Subcutaneous abdominal adipose tissue (tissue), 5 donors: ENCODE results near the gene KLHL30.

ENCODE experiments used
- H3K27ac ChIP-seq: one replicate; pipeline ENCODE4 v1.7.0; 2013; ENCODE audit warnings: low read depth, mild to moderate bottlenecking, inconsistent platforms, low read length, moderate library complexity
- H3K27me3 ChIP-seq, 5 donors: one replicate each; pipeline ENCODE4 v1.7.0; 2013; ENCODE audit warnings: low read length in 5 of 5, inconsistent platforms in 1 of 5; ENCODE audit not compliant: control insufficient read depth in 5 of 5, insufficient read depth in 4 of 5
- H3K36me3 ChIP-seq, 5 donors: one replicate each; pipeline ENCODE4 v1.7.0; 2013; ENCODE audit warnings: low read length in 5 of 5; ENCODE audit not compliant: control insufficient read depth in 5 of 5, insufficient read depth in 5 of 5
- H3K4me1 ChIP-seq, 5 donors: one replicate each; pipeline ENCODE4 v1.7.0; 2013; ENCODE audit warnings: low read length in 5 of 5, mild to moderate bottlenecking in 3 of 5, moderate library complexity in 1 of 5; ENCODE audit not compliant: control insufficient read depth in 5 of 5, insufficient read depth in 5 of 5
- H3K4me3 ChIP-seq, 5 donors: one replicate each; pipeline ENCODE4 v1.7.0; 2013; ENCODE audit warnings: low read length in 5 of 5, low read depth in 1 of 5
- H3K9ac ChIP-seq, 5 donors: one replicate each; pipeline ENCODE4 v1.7.0; 2013; ENCODE audit warnings: low read length in 5 of 5, mild to moderate bottlenecking in 4 of 5, moderate library complexity in 3 of 5
- H3K9me3 ChIP-seq, 5 donors: one replicate each; pipeline ENCODE4 v1.7.0; 2013; ENCODE audit warnings: low read length in 5 of 5; ENCODE audit not compliant: control insufficient read depth in 5 of 5
- donor health status: healthy.
- donor health status: healthy.
- donor health status: healthy.
- donor health status: healthy.
- donor health status: healthy.

Gene KLHL30

GRCh38 chr2:238164906-238165287, 26.4 kb downstream of the KLHL30 start:
- H3K27me3 ChIP-seq: peaks cover 16 to 37% (median 23%) of the 10 kb centered on the region in 5 donors
- H3K4me1 ChIP-seq: peaks cover 3 to 36% (median 16%) of the 10 kb centered on the region in 5 donors
- H3K9ac ChIP-seq: no peak overlapping the region
- H3K27ac ChIP-seq: no peak overlapping the region
- peaks cover 0 to 28% (median 14%) of the 10 kb centered on the region in 5 donors for H3K36me3 ChIP-seq
- H3K9me3 ChIP-seq: no peaks in the 10 kb centered on the region
- H3K4me3 ChIP-seq: no peak overlapping the region

DNA sequence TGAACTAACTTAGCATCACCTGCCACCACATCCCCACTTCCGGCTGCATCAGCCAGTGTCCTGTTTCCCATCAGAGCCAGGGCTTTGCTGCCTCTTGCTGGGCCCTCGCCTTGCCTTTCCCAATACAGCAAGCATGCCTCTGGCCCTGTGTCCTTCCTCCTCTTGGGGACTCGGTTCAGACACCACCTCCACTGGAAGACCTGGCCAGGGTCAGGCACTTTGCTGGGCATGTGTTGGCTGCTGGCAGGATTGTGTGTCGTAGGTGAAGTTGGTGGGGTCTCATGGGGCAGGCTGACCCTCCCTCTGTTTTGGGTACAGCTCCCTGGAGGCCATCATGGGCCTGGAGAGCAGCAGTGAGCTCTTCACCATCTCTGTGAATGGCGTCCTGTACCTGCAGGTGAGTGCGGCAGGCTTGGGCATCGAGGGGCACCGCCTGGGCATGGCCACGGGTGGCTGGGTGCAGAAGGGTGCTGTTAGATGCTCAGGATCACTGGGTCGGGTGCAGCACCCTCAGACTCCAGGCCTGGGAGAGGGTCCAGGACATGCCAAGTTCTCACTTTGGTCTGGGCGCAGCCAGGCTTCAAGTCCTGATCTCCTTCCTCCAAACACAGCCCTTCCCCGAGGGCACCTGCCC, 26.9 kb downstream of the KLHL30 start:
- peaks cover 11 to 32% (median 18%) of the 10 kb centered on the region in 5 donors for H3K27me3 ChIP-seq
- peaks cover 5 to 41% (median 21%) of the 10 kb centered on the region in 5 donors for H3K4me1 ChIP-seq
- H3K9ac ChIP-seq: no peak overlapping the region
- H3K36me3 ChIP-seq: peaks cover 0 to 33% (median 18%) of the 10 kb centered on the region in 5 donors
- no peaks in the 10 kb centered on the region for H3K9me3 ChIP-seq
- H3K4me3 ChIP-seq: no peak overlapping the region
- no peak overlapping the region for H3K27ac ChIP-seq

DNA sequence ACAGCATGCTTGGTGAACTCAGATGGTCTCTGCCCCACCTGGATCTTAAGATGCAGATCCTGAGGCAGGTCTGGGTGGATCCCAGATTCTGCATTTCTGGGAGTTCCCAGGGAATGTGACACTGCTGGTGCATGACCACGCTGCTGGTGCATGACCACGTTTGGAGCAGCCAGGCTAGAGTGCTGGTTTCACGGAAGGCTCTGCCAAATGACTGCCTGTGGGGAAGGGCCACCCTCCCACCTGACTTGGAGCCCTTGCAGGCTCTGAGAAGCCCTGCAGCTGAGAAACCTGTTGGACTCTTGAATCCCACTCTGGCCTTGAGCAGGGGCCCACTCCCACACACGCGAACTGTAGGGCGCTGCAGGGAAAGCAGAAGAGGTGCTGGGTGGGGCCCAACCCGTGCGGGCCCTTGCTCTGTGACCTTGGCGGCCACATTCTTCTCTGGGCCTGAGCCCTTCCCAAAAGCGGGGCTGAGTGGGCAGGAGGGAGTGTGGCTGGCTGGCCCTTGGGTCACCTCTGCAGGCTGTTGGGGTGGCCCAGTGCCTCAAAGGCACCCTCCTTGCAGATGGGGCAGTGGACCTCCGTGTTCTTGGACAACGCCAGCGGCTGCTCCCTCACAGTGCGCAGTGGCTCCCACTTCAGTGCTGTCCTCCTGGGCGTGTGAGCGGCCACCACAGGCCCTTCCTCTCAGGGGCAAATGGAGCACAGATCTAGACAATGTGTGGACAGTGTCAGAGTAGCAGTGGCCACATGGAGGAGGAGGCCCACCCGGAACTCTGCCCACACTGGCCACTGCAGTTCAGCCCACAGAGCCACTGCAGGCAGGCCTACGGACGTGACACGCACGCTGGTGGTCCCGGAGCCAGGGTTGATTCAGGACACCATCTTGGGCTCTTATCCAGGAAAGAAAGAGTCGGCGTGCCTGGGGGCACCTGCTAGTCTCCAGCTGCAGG, 28.2 kb downstream of the KLHL30 start:
- Histone ChIP-seq H3K9me3 (no peaks in the 10 kb centered on the region), H3K36me3 (peaks cover 0 to 39% (median 24%) of the 10 kb centered on the region in 5 donors), H3K27me3 (peaks cover 9 to 23% (median 14%) of the 10 kb centered on the region in 5 donors), H3K4me1 (peaks cover 7 to 45% (median 24%) of the 10 kb centered on the region in 5 donors), H3K27ac (no peak overlapping the region), H3K4me3 (no peak overlapping the region), H3K9ac (no peak overlapping the region)

DNA sequence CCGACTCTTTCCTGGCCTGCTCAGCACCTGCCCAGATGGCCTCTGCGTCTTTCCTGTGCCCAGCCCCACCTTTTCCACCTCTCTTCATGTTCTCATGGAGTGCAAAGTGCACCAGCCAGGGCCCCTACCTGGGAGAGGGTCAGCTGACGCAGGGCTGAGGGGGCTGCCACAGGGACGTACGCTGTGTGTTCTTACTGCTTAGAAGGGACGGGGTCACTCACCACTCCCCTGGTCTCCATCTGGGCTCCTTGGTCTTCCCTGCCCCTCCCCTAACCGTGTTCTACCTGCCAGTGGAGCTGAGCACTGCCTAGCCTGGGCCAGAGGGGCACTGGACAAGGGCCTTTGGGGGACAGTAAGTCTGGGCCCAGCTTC, 28.9 kb downstream of the KLHL30 start:
- Histone ChIP-seq H3K4me1 (peaks cover 7 to 45% (median 24%) of the 10 kb centered on the region in 5 donors), H3K27me3 (peaks cover 5 to 18% (median 13%) of the 10 kb centered on the region in 5 donors), H3K27ac (no peak overlapping the region), H3K9me3 (no peaks in the 10 kb centered on the region), H3K4me3 (no peak overlapping the region), H3K36me3 (peaks cover 0 to 46% (median 31%) of the 10 kb centered on the region in 5 donors), H3K9ac (no peak overlapping the region)

GRCh38 chr2:238167761-238168160, 29.3 kb downstream of the KLHL30 start:
- Histone ChIP-seq H3K27ac (no peak overlapping the region), H3K36me3 (peaks cover 0 to 50% (median 35%) of the 10 kb centered on the region in 5 donors), H3K27me3 (peaks cover 5 to 14% (median 10%) of the 10 kb centered on the region in 5 donors), H3K4me1 (peaks cover 7 to 45% (median 24%) of the 10 kb centered on the region in 5 donors), H3K9ac (no peak overlapping the region), H3K9me3 (no peaks in the 10 kb centered on the region), H3K4me3 (no peak overlapping the region)

GRCh38 chr2:238168196-238169047, 30.0 kb downstream of the KLHL30 start:
- Histone ChIP-seq H3K36me3 (peaks cover 0 to 57% (median 42%) of the 10 kb centered on the region in 5 donors), H3K27ac (peak overlapping the region; percentile 93), H3K4me3 (no peak overlapping the region), H3K4me1 (peaks cover 7 to 41% (median 23%) of the 10 kb centered on the region in 5 donors), H3K9ac (no peak overlapping the region), H3K9me3 (no peaks in the 10 kb centered on the region), H3K27me3 (peaks cover 0 to 7% (median 3%) of the 10 kb centered on the region in 5 donors)

DNA sequence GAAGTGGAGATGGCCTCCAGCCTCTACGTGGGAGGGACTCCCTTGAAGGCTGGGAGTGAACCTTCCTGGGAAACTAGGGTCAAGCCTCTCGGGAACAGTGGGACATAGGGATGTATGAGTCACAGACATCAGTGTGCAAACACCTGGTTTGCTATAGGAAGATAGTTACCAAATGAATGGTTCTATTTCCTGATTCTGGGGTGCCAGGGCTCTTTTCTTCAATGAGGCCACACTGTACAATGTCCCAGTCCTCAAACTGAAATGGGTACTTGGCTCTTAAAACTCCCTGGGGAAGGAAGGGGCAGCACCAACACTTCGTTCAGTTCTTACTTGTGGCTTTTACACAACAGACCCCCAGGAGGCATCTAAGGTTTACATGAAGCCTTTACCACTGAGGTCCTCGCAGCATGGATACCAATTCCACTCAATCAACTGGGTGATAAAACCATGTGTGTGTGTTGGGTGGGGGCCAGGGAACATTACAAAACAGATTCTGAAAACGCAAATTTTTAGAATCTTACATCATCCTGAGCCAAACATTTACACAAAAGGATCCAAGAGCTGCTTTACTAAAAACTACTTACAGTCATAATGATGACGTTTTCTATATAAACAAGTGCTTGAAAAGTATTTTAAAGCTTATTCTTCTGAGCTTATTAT, 30.7 kb downstream of the KLHL30 start:
- peaks cover 0 to 5% (median 2%) of the 10 kb centered on the region in 5 donors for H3K27me3 ChIP-seq
- H3K27ac ChIP-seq: peak overlapping the region; percentile 93
- H3K36me3 ChIP-seq: peaks cover 3 to 64% (median 49%) of the 10 kb centered on the region in 5 donors
- peak overlapping the region in 2 of 5 donors; percentile 11 to 22 for H3K9ac ChIP-seq
- H3K4me3 ChIP-seq: no peak overlapping the region
- H3K4me1 ChIP-seq: peaks cover 7 to 36% (median 19%) of the 10 kb centered on the region in 5 donors
- H3K9me3 ChIP-seq: no peaks in the 10 kb centered on the region

GRCh38 chr2:238169708-238170251, 31.3 kb downstream of the KLHL30 start:
- no peaks in the 10 kb centered on the region for H3K9me3 ChIP-seq
- H3K36me3 ChIP-seq: peaks cover 4 to 70% (median 55%) of the 10 kb centered on the region in 5 donors
- H3K27me3 ChIP-seq: peaks cover 0 to 3% (median 0%) of the 10 kb centered on the region in 5 donors
- peak overlapping the region; percentile 93 for H3K27ac ChIP-seq
- no peak overlapping the region for H3K4me3 ChIP-seq
- peaks cover 7 to 35% (median 19%) of the 10 kb centered on the region in 5 donors for H3K4me1 ChIP-seq
- H3K9ac ChIP-seq: peak overlapping the region in 2 of 5 donors; percentile 11 to 22
